HL-60 (cell line): ENCODE measurements around the gene SEC24D.

Source experiments
- DNase-seq, 2 experiments: peaks; one replicate each; pipeline ENCODE4 v3.0.0-alpha.2; 2010 to 2020; ENCODE audit warnings: low read depth in 1 of 2, low spot score in 1 of 2
- H3K27ac ChIP-seq: fragments of 250-450 bp; sonication (Bioruptor Pico); replicated peaks from 2 replicates; pipeline ENCODE4 v1.5.1; 2020; ENCODE audit warnings: mild to moderate bottlenecking, moderate library complexity
- H3K27me3 ChIP-seq: fragments of 250-450 bp; sonication (Bioruptor Pico); 2 replicates; pipeline ENCODE4 v1.5.1; 2021; ENCODE audit warnings: mild to moderate bottlenecking, moderate library complexity; ENCODE audit not compliant: insufficient read depth, poor library complexity, severe bottlenecking
- H3K4me3 ChIP-seq: replicated peaks from 2 replicates; pipeline ENCODE4 v1.5.1; 2011; ENCODE audit warnings: mild to moderate bottlenecking, control low read depth, low read length; ENCODE audit not compliant: insufficient read depth
- CTCF ChIP-seq: IDR thresholded peaks from one replicate; pipeline ENCODE4 v1.5.1; 2011; ENCODE audit warnings: low read length, control low read depth, inconsistent platforms; ENCODE audit not compliant: insufficient read depth
- GABPA ChIP-seq: IDR thresholded peaks from 2 replicates; pipeline ENCODE4 v1.6.1; 2012; ENCODE audit warnings: low read depth
- POLR2AphosphoS5 ChIP-seq: IDR thresholded peaks from 2 replicates; pipeline ENCODE4 v1.6.1; 2012; ENCODE audit warnings: low read depth
- REST ChIP-seq: IDR thresholded peaks from 2 replicates; pipeline ENCODE4 v1.6.1; 2012; ENCODE audit warnings: low read depth; ENCODE audit not compliant: insufficient replicate concordance
- SPI1 ChIP-seq: IDR thresholded peaks from 2 replicates; pipeline ENCODE4 v1.6.1; 2012; ENCODE audit warnings: low read depth, mild to moderate bottlenecking, borderline replicate concordance

The SEC24D gene

GRCh38 chr4:118718511-118719170 is 117.3 kb downstream of the SEC24D start:
- DNase-seq = no peak
- Histone ChIP-seq H3K4me3 (no peak overlapping the region), H3K27me3 (no peaks in the 10 kb centered on the region), H3K27ac (no peak overlapping the region)
- TF ChIP-seq REST = no peak
- TF ChIP-seq CTCF = no peak
- no peak for TF ChIP-seq GABPA
- no peak for TF ChIP-seq SPI1
- no peak for TF ChIP-seq POLR2AphosphoS5

GRCh38 chr4:118716304-118716703 is 119.6 kb downstream of the SEC24D start:
- no peak for DNase-seq
- no peaks in the 10 kb centered on the region for H3K27me3 ChIP-seq
- H3K4me3 ChIP-seq = no peak overlapping the region
- no peak for TF ChIP-seq REST
- TF ChIP-seq SPI1 = no peak
- TF ChIP-seq GABPA = no peak
- no peak for TF ChIP-seq CTCF
- TF ChIP-seq POLR2AphosphoS5 = no peak
- no peak overlapping the region for H3K27ac ChIP-seq

- TF ChIP-seq CTCF = no peak
- no peak for TF ChIP-seq SPI1
- TF ChIP-seq POLR2AphosphoS5 = no peak
- no peak for TF ChIP-seq REST
- no peak for TF ChIP-seq GABPA
- Histone ChIP-seq H3K4me3 (no peak overlapping the region), H3K27me3 (no peaks in the 10 kb centered on the region), H3K27ac (no peak overlapping the region)
- no peak for DNase-seq
These were observed 121.2 kb downstream of the SEC24D start for GRCh38 chr4:118714682-118715081.
